HL-60 (cell line): ENCODE measurements around the gene TLE3.

Experiments used
- CTCF ChIP-seq: IDR thresholded peaks from one replicate; pipeline ENCODE4 v1.5.1; 2011; ENCODE audit warnings: low read length, control low read depth, inconsistent platforms; ENCODE audit not compliant: insufficient read depth
- POLR2AphosphoS5 ChIP-seq: IDR thresholded peaks from 2 replicates; pipeline ENCODE4 v1.6.1; 2012; ENCODE audit warnings: low read depth
- REST ChIP-seq: IDR thresholded peaks from 2 replicates; pipeline ENCODE4 v1.6.1; 2012; ENCODE audit warnings: low read depth; ENCODE audit not compliant: insufficient replicate concordance

- TF ChIP-seq CTCF (no peak), REST (no peak), POLR2AphosphoS5 (no peak)
These were observed 57.8 kb downstream of the TLE3 start for GRCh38 chr15:70039917-70040316.
